HepG2 (cell line): ENCODE data around the gene DUT. TPM values are rescaled to one million over a fixed set of nuclear protein-coding genes. Genes with fewer than 3 reads are reported as not detected.
A peak's percentile ranks its signal among the peaks of the same experiment; 100 is the strongest.

ENCODE experiments used
- ATF7-NPFF ChIP-seq: sonication (generic); formaldehyde crosslinking; IDR thresholded peaks from 2 replicates; pipeline ENCODE4 v1.8.1; 2023; ENCODE audit warnings: mild to moderate bottlenecking, low read depth, missing genetic modification reagents, moderate library complexity
- CREB1 ChIP-seq, 2 experiments: fragments of 450-650 bp in 1 of 2; IDR thresholded peaks; 2 replicates each; pipeline ENCODE4 v1.6.1; 2016 to 2017; ENCODE audit warnings: control low read depth in 1 of 2, mild to moderate bottlenecking in 1 of 2, missing compliant biosample characterization in 1 of 2, missing genetic modification characterization in 1 of 2
- HCFC1 ChIP-seq: fragments of 150-350 bp; IDR thresholded peaks from 2 replicates; pipeline ENCODE4 v1.6.1; 2014; ENCODE audit warnings: low read depth, low read length
- KLF6 ChIP-seq: IDR thresholded peaks from 2 replicates; pipeline ENCODE4 v1.8.0; 2016; ENCODE audit warnings: missing biosample characterization, missing genetic modification reagents
- MBD4 ChIP-seq: IDR thresholded peaks from 2 replicates; pipeline ENCODE4 v1.6.1; 2012; ENCODE audit warnings: low read length, inconsistent platforms, borderline replicate concordance
- MED1 ChIP-seq: sonication (generic); formaldehyde crosslinking; IDR thresholded peaks from 2 replicates; pipeline ENCODE4 v1.4.0; 2020; ENCODE audit warnings: missing genetic modification reagents
- MED13 ChIP-seq: sonication (generic); formaldehyde crosslinking; IDR thresholded peaks from 2 replicates; pipeline ENCODE4 v1.5.0; 2020; ENCODE audit warnings: missing genetic modification reagents
- SOX6 ChIP-seq, 2 experiments: fragments of 450-650 bp in 1 of 2; sonication (generic) in 1 of 2; formaldehyde crosslinking in 1 of 2; IDR thresholded peaks; 2 replicates each; pipeline versions ENCODE4 v1.4.0 to v1.6.1; 2017 to 2020; ENCODE audit warnings: antibody characterized with exemption in 1 of 2, mild to moderate bottlenecking in 1 of 2, missing genetic modification reagents in 1 of 2
- ZBTB20 ChIP-seq: sonication (generic); formaldehyde crosslinking; IDR thresholded peaks from 2 replicates; pipeline ENCODE4 v1.8.1; 2023; ENCODE audit warnings: missing genetic modification reagents, low read depth, mild to moderate bottlenecking, borderline replicate concordance
- ZKSCAN5 ChIP-seq: sonication (generic); formaldehyde crosslinking; IDR thresholded peaks from 2 replicates; pipeline ENCODE4 v1.5.1; 2020; ENCODE audit warnings: mild to moderate bottlenecking, missing genetic modification reagents
- ZNF101 ChIP-seq: sonication (generic); formaldehyde crosslinking; IDR thresholded peaks from 2 replicates; pipeline ENCODE4 v1.4.0; 2020; ENCODE audit warnings: mild to moderate bottlenecking, low read depth, missing genetic modification reagents, borderline replicate concordance
- ZNF335 ChIP-seq: sonication (generic); formaldehyde crosslinking; IDR thresholded peaks from 2 replicates; pipeline ENCODE4 v1.4.0; 2020; ENCODE audit warnings: missing genetic modification reagents
- ZNF766 ChIP-seq: sonication (generic); formaldehyde crosslinking; IDR thresholded peaks from 2 replicates; pipeline ENCODE4 v1.5.0; 2020; ENCODE audit warnings: missing genetic modification reagents, borderline replicate concordance
- polyA plus RNA-seq, 8 experiments: library from polyadenylated mRNA; depleted of rRNA in 3 of 8; stranded (reverse) in 7 of 8; unstranded in 1 of 8; fragments of >200 nt; fragmentation: Illumina TruSeq in 4 of 8; extraction: Trizol in 4 of 8; gene quantifications; 2 replicates each; pipeline versions ENCODE4 v1.2.1 to v1.2.3, GENCODE V29; 2011 to 2016; ENCODE audit warnings: low read depth in 4 of 8, missing spikeins in 1 of 8, mixed read lengths in 1 of 8; ENCODE audit not compliant: insufficient read depth in 1 of 8
- total RNA-seq, 5 experiments: library from RNA; depleted of rRNA; stranded (reverse); fragments of >200 nt; fragmentation: Illumina TruSeq; extraction: Trizol; gene quantifications; 2 replicates each; pipeline ENCODE4 v1.2.3, GENCODE V29; 2016; ENCODE audit warnings: low read depth in 1 of 5
- TF ChIP-seq, protein P1 (sequence below): sonication (generic); formaldehyde crosslinking; IDR thresholded peaks from 2 replicates; pipeline ENCODE4 v1.4.0; 2020; ENCODE audit warnings: missing genetic modification reagents, mild to moderate bottlenecking, borderline replicate concordance
- TF ChIP-seq, protein P2 (sequence below): sonication (generic); formaldehyde crosslinking; IDR thresholded peaks from 2 replicates; pipeline ENCODE4 v1.8.0; 2022; ENCODE audit warnings: mild to moderate bottlenecking, missing genetic modification reagents; ENCODE audit not compliant: insufficient replicate concordance
- TF ChIP-seq, protein P3 (sequence below): sonication (generic); formaldehyde crosslinking; IDR thresholded peaks from 2 replicates; pipeline ENCODE4 v1.5.0; 2020; ENCODE audit warnings: mild to moderate bottlenecking, missing genetic modification reagents, borderline replicate concordance
- TF ChIP-seq, protein P4 (sequence below): sonication (generic); formaldehyde crosslinking; IDR thresholded peaks from 2 replicates; pipeline ENCODE4 v1.8.1; 2023; ENCODE audit warnings: mild to moderate bottlenecking, missing genetic modification reagents

The DUT gene
- total and polyA plus RNA-seq, 2 of the 13 experiments (the other 11 are each of a cell fraction or from before 2014, with no cell fraction given): 36.7 to 131 TPM

DNA sequence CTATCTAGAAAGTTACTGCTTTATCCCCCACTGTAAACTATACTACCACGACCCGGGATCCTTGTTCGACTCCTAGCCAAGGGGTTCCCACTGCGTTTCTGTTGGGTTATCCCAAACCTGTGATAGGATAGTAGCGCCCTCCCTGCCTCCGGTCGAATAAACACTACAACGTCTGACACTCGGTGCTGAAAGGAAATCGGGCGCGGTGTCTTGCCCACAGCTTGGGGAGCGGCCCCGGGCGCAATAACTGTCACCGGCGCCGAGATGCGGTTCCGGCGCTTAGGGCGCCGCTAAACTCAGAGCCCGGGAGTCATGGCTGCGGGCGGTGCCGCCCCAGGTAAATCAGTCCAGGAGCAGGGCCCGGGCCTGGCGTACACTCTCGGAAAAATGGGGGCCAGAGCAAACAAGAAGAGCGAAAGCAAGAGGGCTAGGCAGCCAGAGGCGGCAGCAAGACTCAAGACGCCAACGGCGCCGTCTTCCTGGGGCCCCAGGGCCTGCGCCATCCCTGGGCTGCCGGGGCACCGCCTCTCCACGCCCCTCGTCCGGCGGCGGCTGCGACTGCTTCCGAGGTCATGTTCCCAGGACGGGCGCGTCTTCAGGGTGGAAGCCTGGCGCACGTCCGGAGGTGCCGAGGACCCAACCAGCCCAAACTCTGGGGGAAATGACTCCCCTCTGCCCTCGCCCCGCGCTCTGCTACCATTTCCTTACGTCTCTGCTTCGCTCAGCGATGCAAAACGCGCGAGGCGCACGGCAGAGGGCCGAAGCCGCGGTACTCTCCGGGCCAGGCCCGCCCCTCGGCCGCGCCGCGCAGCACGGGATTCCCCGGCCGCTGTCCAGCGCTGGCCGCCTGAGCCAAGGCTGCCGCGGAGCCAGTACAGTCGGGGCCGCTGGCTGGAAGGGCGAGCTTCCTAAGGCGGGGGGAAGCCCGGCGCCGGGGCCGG lies at the start of gene DUT (continued):
- TF ChIP-seq, protein P1, sequence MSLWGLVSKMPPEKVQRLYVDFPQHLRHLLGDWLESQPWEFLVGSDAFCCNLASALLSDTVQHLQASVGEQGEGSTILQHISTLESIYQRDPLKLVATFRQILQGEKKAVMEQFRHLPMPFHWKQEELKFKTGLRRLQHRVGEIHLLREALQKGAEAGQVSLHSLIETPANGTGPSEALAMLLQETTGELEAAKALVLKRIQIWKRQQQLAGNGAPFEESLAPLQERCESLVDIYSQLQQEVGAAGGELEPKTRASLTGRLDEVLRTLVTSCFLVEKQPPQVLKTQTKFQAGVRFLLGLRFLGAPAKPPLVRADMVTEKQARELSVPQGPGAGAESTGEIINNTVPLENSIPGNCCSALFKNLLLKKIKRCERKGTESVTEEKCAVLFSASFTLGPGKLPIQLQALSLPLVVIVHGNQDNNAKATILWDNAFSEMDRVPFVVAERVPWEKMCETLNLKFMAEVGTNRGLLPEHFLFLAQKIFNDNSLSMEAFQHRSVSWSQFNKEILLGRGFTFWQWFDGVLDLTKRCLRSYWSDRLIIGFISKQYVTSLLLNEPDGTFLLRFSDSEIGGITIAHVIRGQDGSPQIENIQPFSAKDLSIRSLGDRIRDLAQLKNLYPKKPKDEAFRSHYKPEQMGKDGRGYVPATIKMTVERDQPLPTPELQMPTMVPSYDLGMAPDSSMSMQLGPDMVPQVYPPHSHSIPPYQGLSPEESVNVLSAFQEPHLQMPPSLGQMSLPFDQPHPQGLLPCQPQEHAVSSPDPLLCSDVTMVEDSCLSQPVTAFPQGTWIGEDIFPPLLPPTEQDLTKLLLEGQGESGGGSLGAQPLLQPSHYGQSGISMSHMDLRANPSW (CRISPR knock-in tag): no peak
- TF ChIP-seq KLF6 (CRISPR knock-in tag): peak; percentile 48; the same call in 1 of the 2 replicates
- TF ChIP-seq MBD4: no peak
- peak; percentile 50; the same call in 1 of the 2 replicates for TF ChIP-seq ZBTB20
- TF ChIP-seq, protein P2, sequence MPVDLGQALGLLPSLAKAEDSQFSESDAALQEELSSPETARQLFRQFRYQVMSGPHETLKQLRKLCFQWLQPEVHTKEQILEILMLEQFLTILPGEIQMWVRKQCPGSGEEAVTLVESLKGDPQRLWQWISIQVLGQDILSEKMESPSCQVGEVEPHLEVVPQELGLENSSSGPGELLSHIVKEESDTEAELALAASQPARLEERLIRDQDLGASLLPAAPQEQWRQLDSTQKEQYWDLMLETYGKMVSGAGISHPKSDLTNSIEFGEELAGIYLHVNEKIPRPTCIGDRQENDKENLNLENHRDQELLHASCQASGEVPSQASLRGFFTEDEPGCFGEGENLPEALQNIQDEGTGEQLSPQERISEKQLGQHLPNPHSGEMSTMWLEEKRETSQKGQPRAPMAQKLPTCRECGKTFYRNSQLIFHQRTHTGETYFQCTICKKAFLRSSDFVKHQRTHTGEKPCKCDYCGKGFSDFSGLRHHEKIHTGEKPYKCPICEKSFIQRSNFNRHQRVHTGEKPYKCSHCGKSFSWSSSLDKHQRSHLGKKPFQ (CRISPR knock-in tag): peak; percentile 2
- TF ChIP-seq MED1 (CRISPR knock-in tag): peak; percentile 68
- peak; percentile 40; the same call in 1 of the 2 replicates for TF ChIP-seq MED13 (CRISPR knock-in tag)
- no peak for TF ChIP-seq ZKSCAN5 (CRISPR knock-in tag)
- TF ChIP-seq HCFC1: no peak
- TF ChIP-seq ATF7-NPFF: peak; percentile 64; the same call in 1 of the 2 replicates
- 0 out of 2 replicates have a peak, but pooled peaks have one; percentile 76 for TF ChIP-seq ZNF766
- no peak for TF ChIP-seq ZNF335 (CRISPR knock-in tag)
- TF ChIP-seq ZNF101 (CRISPR knock-in tag): no peak
- no peak for TF ChIP-seq CREB1 (IDR thresholded peaks at IDR 0.05)
- no peak for TF ChIP-seq CREB1 (CRISPR knock-in tag; IDR thresholded peaks at IDR 0.05)
- TF ChIP-seq, protein P3, sequence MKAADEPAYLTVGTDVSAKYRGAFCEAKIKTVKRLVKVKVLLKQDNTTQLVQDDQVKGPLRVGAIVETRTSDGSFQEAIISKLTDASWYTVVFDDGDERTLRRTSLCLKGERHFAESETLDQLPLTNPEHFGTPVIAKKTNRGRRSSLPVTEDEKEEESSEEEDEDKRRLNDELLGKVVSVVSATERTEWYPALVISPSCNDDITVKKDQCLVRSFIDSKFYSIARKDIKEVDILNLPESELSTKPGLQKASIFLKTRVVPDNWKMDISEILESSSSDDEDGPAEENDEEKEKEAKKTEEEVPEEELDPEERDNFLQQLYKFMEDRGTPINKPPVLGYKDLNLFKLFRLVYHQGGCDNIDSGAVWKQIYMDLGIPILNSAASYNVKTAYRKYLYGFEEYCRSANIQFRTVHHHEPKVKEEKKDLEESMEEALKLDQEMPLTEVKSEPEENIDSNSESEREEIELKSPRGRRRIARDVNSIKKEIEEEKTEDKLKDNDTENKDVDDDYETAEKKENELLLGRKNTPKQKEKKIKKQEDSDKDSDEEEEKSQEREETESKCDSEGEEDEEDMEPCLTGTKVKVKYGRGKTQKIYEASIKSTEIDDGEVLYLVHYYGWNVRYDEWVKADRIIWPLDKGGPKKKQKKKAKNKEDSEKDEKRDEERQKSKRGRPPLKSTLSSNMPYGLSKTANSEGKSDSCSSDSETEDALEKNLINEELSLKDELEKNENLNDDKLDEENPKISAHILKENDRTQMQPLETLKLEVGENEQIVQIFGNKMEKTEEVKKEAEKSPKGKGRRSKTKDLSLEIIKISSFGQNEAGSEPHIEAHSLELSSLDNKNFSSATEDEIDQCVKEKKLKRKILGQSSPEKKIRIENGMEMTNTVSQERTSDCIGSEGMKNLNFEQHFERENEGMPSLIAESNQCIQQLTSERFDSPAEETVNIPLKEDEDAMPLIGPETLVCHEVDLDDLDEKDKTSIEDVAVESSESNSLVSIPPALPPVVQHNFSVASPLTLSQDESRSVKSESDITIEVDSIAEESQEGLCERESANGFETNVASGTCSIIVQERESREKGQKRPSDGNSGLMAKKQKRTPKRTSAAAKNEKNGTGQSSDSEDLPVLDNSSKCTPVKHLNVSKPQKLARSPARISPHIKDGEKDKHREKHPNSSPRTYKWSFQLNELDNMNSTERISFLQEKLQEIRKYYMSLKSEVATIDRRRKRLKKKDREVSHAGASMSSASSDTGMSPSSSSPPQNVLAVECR (CRISPR knock-in tag): peak; percentile 91
- TF ChIP-seq, protein P4, sequence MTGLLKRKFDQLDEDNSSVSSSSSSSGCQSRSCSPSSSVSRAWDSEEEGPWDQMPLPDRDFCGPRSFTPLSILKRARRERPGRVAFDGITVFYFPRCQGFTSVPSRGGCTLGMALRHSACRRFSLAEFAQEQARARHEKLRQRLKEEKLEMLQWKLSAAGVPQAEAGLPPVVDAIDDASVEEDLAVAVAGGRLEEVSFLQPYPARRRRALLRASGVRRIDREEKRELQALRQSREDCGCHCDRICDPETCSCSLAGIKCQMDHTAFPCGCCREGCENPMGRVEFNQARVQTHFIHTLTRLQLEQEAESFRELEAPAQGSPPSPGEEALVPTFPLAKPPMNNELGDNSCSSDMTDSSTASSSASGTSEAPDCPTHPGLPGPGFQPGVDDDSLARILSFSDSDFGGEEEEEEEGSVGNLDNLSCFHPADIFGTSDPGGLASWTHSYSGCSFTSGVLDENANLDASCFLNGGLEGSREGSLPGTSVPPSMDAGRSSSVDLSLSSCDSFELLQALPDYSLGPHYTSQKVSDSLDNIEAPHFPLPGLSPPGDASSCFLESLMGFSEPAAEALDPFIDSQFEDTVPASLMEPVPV (CRISPR knock-in tag): no peak
- no peak for TF ChIP-seq SOX6 (IDR thresholded peaks at IDR 0.05)
- peak; percentile 28; the same call in 1 of the 2 replicates for TF ChIP-seq SOX6 (CRISPR knock-in tag; IDR thresholded peaks at IDR 0.05)
